Fibroblast of the aortic adventitia (primary cell): ENCODE measurements around the gene SH3GL2. TPM values are rescaled to one million over a fixed set of nuclear protein-coding genes. Genes with fewer than 3 reads are reported as not detected.

Source experiments
- DNase-seq: peaks from one replicate; pipeline ENCODE4 v3.0.0-alpha.2; 2010; ENCODE audit warnings: low read depth
- H3K4me3 ChIP-seq: 2 replicates; pipeline ENCODE4 v1.5.1; 2011; ENCODE audit warnings: low read depth, mild to moderate bottlenecking, control low read depth, low read length, moderate library complexity
- total RNA-seq: library from RNA; depleted of rRNA; stranded (reverse); fragments of >200 nt; gene quantifications from 2 replicates; pipeline ENCODE4 v1.2.3, GENCODE V29; 2012; ENCODE audit warnings: low replicate concordance
- TF ChIP-seq, protein P1 (sequence below): IDR thresholded peaks from 2 replicates; pipeline ENCODE4 v1.5.1; 2011; ENCODE audit warnings: mild to moderate bottlenecking, low read length, control low read depth, inconsistent platforms; ENCODE audit not compliant: insufficient read depth

SH3GL2 gene
- total RNA-seq, 1 donor: 0.18 TPM

DNA sequence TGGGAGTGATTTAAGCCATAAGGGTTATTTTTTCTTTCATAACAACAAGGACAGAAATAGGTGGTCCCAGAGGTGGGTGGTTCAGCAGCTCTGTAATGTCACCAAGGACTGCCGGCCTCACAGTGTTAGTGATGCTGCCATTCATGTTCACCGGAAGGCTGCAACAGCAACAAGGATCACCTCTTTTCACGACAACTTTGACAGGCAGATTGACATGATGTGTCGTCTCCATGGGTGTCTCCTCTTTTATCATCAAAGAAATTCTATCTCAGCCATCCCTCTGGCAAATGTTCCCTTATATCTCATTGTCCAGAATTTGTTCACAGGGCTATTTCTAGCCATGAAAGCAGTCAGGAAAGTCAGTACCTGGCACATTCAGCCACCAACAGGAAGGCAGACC, 231.5 kb downstream of the SH3GL2 start:
- no peak for DNase-seq
- TF ChIP-seq, protein P1, sequence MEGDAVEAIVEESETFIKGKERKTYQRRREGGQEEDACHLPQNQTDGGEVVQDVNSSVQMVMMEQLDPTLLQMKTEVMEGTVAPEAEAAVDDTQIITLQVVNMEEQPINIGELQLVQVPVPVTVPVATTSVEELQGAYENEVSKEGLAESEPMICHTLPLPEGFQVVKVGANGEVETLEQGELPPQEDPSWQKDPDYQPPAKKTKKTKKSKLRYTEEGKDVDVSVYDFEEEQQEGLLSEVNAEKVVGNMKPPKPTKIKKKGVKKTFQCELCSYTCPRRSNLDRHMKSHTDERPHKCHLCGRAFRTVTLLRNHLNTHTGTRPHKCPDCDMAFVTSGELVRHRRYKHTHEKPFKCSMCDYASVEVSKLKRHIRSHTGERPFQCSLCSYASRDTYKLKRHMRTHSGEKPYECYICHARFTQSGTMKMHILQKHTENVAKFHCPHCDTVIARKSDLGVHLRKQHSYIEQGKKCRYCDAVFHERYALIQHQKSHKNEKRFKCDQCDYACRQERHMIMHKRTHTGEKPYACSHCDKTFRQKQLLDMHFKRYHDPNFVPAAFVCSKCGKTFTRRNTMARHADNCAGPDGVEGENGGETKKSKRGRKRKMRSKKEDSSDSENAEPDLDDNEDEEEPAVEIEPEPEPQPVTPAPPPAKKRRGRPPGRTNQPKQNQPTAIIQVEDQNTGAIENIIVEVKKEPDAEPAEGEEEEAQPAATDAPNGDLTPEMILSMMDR: no peak

DNA sequence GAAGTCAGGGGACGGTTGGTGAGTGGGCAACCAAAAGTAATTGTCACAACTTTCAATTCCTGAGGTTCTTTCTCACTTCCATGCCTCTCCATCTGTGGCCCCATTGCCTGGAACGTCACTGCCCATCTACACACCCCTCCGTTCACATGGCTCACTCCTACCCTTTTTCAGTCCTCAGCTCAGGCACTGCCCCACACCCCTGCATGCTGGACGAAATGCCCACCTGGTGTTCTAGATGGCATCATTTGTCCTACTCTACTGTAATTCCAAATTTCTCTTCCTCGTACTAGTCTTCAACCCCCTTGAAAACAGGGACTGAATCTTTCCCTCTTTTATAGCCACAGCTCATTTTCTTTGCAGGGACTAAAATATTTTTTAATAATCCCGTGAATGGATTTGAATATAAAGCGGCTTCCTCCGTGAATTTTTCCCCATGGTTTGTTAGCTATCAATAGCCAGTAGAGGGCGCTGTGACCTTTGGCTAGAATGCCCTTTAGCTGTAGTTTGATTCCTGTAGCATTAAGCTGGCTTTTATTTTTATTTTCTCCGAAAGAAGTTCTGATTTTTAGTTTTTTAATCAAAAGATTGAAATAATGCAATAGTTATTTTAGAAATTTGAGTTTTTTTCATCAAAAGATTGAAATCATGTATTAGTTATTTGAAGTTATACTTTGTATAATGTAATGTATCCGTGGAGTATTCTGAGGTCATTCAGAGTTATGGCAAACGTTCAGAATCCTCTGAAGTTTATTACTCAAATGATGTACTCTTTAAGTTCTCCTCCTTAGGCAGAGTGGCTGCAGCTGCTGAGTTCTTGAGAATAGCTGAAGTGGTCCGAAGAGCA, 232.1 kb downstream of the SH3GL2 start:
- TF ChIP-seq, protein P1: peak; percentile 93
- DNase-seq: peak; percentile 80
- H3K4me3 ChIP-seq: no peak overlapping the region

More for the DNA sequence above, 231.5 kb downstream of the SH3GL2 start:
- no peak overlapping the region for H3K4me3 ChIP-seq

DNA sequence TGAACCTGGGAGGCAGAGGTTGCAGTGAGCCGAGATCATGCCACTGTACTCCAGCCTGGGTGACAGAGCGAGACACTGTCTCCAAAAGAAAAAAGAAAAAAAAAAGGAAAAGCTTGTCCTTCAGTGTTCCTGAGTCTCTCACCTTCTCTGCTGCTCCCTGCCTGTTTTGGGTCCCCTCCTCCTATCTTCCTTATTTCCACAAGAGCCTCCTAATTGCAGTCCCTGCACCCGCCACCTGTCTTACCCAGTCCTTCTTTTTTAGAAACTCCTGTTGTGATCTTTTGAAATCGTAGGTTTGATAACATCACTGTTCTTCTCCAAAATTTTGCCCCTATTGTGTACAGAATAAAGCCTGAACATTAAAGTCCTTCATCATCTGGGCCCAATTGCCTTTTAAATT, 234.9 kb downstream of the SH3GL2 start:
- TF ChIP-seq, protein P1: no peak
- DNase-seq: no peak
- no peak overlapping the region for H3K4me3 ChIP-seq

DNA sequence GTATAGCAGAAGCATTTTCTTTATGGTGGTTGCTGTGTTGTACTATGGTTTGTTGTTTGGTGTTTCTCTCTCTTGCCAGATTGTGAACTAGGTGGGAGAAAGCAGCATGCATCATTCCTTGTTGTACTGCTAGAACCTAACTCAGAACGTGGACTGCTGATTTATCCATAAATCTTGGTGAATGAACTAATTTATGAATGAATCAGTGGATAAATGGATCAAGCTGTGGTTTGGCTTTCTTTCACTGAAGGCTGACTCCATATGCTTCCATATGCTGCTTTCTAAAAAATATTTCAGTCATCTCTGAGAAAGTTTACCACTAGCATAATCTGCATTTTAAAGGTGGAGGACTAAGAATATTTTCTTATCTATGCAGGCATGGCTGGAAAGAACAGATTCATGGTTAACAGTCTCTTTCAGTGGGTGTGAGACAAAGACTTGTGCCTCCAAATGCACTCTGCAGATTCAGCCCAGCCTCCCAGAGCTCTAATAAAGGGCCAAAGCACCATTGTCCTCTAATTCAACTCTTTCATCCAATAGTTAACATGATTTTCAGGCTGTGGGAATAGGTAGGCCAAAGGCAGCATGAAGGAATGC, 237.7 kb downstream of the SH3GL2 start:
- no peak for DNase-seq
- no peak overlapping the region for H3K4me3 ChIP-seq
- TF ChIP-seq, protein P1: no peak

DNA sequence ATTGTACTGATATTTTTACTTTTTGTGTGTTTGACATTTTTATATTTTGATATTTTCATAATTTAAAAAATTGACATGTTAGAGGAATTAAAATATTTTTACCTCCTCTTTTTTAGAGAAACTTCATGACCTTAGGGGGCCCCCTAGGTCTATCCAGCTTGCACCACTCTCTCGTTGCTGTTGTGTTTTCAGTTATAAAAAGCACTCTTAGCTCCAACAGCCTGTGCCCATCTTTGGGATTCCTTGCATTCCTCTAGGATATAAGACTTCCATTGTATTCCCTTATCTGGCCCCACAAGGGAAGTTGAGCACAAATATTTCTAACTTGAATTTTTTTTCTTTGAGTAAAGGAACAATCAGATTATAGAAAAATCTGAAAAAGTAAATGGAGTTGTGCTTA, 245.3 kb downstream of the SH3GL2 start:
- TF ChIP-seq, protein P1: no peak
- DNase-seq: peak; percentile 63
- no peak overlapping the region for H3K4me3 ChIP-seq

DNA sequence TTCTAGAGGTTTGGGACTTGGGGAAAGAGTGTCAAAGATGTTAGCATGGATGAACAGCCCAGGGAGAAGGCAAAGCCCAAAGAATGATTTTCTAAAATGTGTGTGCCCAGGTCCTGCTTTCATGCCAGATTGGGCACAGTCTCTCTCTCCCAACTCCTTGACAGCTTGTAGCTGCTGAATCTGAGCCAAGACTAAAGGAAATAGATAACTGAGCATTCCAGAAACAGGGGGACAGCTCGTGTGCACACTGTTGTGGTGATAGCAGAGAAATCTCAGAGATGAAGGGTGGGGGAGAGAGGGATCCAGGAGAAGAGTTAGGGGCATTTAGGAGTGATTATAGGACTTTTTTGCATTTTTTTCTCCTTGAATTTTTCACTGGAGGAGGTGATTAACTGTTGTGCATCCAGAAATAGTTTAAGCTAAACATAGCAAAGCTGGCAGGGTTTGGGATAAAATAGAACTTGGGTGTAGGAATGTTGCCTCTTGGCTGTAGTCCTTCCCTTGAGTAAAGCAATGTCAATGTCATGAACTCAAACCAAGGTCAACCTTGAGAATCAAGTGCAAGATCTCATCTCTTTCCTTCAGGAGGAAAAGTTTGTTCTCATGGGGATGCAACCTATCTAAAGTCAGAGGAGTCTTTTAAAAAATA, 245.9 kb downstream of the SH3GL2 start:
- TF ChIP-seq, protein P1: no peak
- no peak overlapping the region for H3K4me3 ChIP-seq
- peak; percentile 23 for DNase-seq
